OCI-M2 (cell line): Measurements from ENCODE around the gene TMEM63A.
"Not testable (repeated sequence)": the region's sequence is repeated elsewhere in the genome, so short reads cannot be mapped to it uniquely, and the experiment has no call there.

ENCODE experiments used
- DNase-seq: peaks from one replicate; lab custom pipeline; 2025; ENCODE audit not compliant: unreplicated experiment; lab: John Stamatoyannopoulos, UW

Gene TMEM63A

GRCh38 chr1:225823811-225824261, 58.3 kb downstream of the TMEM63A start:
- no peak for DNase-seq

- no peak for DNase-seq
These were observed 59.4 kb downstream of the TMEM63A start for GRCh38 chr1:225822655-225823403.

- no peak for DNase-seq
These were observed 61.6 kb downstream of the TMEM63A start for GRCh38 chr1:225820522-225821120.

- DNase-seq: no peak
These were observed 62.6 kb downstream of the TMEM63A start for GRCh38 chr1:225819346-225820192.

GRCh38 chr1:225818229-225818628, 64.0 kb downstream of the TMEM63A start:
- no peak for DNase-seq

- no peak for DNase-seq
These were observed 64.5 kb downstream of the TMEM63A start for GRCh38 chr1:225817611-225818061.

GRCh38 chr1:225816643-225817538, 65.3 kb downstream of the TMEM63A start:
- DNase-seq: no peak

- no peak for DNase-seq
These were observed 66.5 kb downstream of the TMEM63A start for GRCh38 chr1:225815526-225816178.

- DNase-seq: not testable (repeated sequence)
These were observed 67.1 kb downstream of the TMEM63A start for GRCh38 chr1:225815090-225815489.

GRCh38 chr1:225814381-225814780, 67.8 kb downstream of the TMEM63A start:
- DNase-seq: no peak

- DNase-seq: no peak
These were observed 68.8 kb downstream of the TMEM63A start for GRCh38 chr1:225813214-225813964.

- DNase-seq: no peak
These were observed 69.5 kb downstream of the TMEM63A start for GRCh38 chr1:225812488-225813213.

GRCh38 chr1:225811622-225812487, 70.3 kb downstream of the TMEM63A start:
- no peak for DNase-seq

GRCh38 chr1:225810579-225811538, 71.3 kb downstream of the TMEM63A start:
- DNase-seq: not testable (repeated sequence)

GRCh38 chr1:225809842-225810578, 72.2 kb downstream of the TMEM63A start, which contains the start of gene EPHX1:
EPHX1 (plus strand) TSS chr1:225810124; CDS start chr1:225828730, 18,606 bp downstream.
- no peak for DNase-seq

- DNase-seq: no peak
These were observed 74.0 kb downstream of the TMEM63A start for GRCh38 chr1:225808136-225808535.
